ENCODE measurements around the gene CHRM1. TPM values are rescaled to one million over a fixed set of nuclear protein-coding genes. Genes with fewer than 3 reads are reported as not detected.

CHRM1 gene
- total RNA-seq, 1 donor from 2014 or later = not detected

DNA sequence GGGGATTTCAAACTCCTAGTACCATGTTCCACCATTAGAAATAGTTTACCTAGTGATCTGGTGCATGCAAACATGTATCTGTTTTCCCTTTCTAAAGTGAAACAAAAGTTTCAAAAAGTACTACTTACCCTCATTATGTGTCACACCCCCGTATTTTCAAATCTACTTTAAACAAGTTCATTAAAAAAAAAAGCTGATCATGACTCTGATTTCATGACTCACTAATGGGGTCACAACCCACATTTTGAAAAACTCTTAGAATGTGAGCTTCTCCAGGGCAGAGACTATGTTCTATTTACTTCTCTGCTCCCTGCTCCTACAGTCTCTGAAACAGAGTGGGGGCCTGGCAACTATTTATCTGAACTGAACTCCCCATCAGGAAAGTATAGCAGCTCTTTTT, 18.2 kb downstream of the CHRM1 start:
- DNase-seq (ENCODE audit: low read depth) = no peak
- TF ChIP-seq, protein P1, sequence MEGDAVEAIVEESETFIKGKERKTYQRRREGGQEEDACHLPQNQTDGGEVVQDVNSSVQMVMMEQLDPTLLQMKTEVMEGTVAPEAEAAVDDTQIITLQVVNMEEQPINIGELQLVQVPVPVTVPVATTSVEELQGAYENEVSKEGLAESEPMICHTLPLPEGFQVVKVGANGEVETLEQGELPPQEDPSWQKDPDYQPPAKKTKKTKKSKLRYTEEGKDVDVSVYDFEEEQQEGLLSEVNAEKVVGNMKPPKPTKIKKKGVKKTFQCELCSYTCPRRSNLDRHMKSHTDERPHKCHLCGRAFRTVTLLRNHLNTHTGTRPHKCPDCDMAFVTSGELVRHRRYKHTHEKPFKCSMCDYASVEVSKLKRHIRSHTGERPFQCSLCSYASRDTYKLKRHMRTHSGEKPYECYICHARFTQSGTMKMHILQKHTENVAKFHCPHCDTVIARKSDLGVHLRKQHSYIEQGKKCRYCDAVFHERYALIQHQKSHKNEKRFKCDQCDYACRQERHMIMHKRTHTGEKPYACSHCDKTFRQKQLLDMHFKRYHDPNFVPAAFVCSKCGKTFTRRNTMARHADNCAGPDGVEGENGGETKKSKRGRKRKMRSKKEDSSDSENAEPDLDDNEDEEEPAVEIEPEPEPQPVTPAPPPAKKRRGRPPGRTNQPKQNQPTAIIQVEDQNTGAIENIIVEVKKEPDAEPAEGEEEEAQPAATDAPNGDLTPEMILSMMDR (conservative IDR thresholded peaks at IDR 0.05; ENCODE audit: low read depth, low read length) = no peak

DNA sequence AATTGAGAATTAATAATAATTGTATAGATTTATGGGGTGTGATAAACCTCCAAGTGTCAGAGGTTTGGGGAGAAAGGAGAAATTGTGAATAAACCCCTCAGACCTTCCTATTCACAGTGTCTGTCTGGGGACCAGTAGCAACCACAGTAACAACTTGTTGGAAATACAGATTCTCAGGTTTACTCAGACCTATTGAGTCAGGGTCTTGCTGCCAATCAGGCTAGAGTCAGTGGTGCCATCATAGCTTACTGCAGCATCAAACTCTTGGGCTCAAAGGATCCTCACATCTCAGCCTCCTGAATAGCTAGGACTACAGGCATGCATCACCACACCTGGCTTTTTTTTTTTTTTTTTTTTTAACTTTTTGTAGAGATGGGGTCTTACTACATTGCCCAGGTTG, 23.1 kb downstream of the CHRM1 start:
- TF ChIP-seq, protein P1 (conservative IDR thresholded peaks at IDR 0.05; ENCODE audit: low read depth, low read length) = no peak
- DNase-seq (ENCODE audit: low read depth) = no peak
- H3K4me3 ChIP-seq (ENCODE audit: low read depth, low read length) = no peak overlapping the region

More for the DNA sequence above, 18.2 kb downstream of the CHRM1 start:
- no peak overlapping the region for H3K4me3 ChIP-seq (ENCODE audit: low read depth, low read length)

DNA sequence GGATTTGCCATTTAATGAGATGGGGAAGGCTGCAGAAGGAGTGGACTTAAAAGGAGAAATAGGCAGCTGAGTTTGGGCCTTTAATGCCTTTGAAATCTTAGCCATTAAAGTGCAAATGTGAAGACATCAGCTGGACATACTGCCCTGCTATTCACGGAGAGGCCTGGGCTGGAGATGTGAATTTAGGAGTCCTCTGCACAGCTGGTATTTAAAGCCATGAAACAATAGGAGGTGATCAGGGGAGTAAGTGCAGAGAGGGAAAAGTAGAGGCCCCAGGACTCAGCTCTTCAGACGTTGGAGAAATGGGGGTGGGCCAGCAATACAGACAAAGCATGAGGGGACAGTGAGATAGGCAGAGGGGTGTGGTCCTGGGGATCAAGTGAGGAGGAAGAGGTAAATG, 23.9 kb downstream of the CHRM1 start:
- no peak for DNase-seq (ENCODE audit: low read depth)

DNA sequence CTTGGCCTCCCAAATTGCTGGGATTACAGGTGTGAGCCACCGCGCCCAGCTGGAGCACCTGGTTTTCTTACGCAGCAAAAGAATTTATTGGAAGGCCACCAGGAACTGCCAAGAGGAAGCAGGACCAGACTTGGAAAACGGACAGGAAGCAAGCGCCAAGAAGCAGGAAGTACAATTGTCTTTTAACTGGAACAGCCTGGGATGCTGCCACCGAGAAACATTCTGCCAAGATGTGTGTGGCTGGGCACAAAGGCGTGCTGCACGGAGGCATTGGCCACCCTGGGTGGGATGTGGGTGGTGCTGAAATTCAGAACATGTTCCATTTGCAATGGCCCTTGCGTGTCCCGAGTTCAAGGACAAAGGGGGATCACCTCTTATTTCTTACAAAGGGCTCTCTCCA, 25.1 kb downstream of the CHRM1 start:
- no peak for DNase-seq (ENCODE audit: low read depth)
- no peak overlapping the region for H3K4me3 ChIP-seq (ENCODE audit: low read depth, low read length)
- TF ChIP-seq, protein P1 (conservative IDR thresholded peaks at IDR 0.05; ENCODE audit: low read depth, low read length) = no peak

More for the DNA sequence above, 23.9 kb downstream of the CHRM1 start:
- TF ChIP-seq, protein P1 (conservative IDR thresholded peaks at IDR 0.05; ENCODE audit: low read depth, low read length) = no peak
- no peak overlapping the region for H3K4me3 ChIP-seq (ENCODE audit: low read depth, low read length)

DNA sequence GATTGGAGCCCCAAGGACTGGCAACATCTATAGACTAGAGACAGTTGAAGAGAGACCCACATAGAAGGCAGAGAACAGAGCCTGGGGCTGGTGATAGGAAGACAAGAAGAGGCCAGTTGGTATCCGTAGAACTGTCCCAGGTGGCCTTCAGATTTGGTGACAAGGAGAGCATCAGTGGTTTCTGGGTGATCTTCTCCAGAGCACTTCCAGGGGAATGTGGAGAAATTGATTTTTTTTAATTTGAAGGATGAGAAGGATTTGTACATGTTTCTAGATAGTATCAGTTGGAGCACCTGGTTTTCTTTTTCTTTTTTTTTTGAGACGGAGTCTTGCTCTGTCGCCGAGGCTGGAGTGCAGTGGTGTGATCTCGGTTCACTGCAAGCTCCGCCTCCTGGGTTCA, 25.7 kb downstream of the CHRM1 start:
- no peak overlapping the region for H3K4me3 ChIP-seq (ENCODE audit: low read depth, low read length)
- no peak for DNase-seq (ENCODE audit: low read depth)
- TF ChIP-seq, protein P1 (conservative IDR thresholded peaks at IDR 0.05; ENCODE audit: low read depth, low read length) = no peak

DNA sequence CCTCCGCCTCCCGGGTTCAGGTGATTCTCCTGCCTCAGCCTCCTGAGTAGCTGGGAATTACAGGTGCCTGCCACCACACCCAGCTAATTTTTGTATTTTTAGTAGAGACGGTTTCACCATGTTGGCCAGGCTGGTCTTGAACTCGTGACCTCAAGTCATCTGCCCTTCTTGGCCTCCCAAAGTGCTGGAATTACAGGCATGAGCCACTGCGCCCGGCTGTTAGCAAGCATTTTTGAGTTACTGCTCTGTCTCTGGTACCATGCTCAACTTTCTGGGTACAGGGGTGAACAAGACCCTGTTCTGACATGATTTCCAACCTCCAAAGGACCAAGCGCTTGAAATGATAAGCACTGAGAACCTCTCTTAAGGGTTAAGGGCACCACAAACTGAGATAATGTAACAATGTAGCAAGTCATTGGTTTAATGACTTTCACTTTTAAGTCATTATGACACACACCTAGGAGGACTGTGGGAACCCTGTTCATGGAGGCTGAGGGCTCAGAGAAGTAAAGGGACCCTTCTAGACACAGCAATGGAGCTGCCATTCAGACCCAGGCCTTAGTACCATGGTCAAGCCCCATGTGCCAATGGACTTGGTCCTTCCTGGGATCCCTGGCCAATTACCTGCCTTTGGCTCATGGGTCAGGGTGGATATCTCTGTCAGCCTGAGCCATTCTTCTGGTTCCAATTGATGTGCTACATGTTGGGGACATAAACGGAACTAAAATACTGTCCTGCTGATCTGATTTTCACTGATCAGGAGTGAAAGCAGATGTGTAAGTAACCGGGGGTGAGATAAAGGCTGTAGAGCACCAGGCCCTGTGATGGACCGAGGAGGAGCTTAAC, 28.9 kb downstream of the CHRM1 start:
- H3K4me3 ChIP-seq (ENCODE audit: low read depth, low read length) = no peak overlapping the region
- DNase-seq (ENCODE audit: low read depth) = no peak
- TF ChIP-seq, protein P1 (conservative IDR thresholded peaks at IDR 0.05; ENCODE audit: low read depth, low read length) = no peak
